HG02884 (cell line): ENCODE results near the gene AMDHD2.

Experiments
- ATAC-seq: cut with Tn5 transposase; IDR thresholded peaks from one replicate; pipeline ENCODE4 v1.9.1; 2021; ENCODE audit warnings: mild to moderate bottlenecking, moderate library complexity; ENCODE audit not compliant: unreplicated experiment

AMDHD2 gene

GRCh38 chr16:2482708-2483534, 37.2 kb upstream of the AMDHD2 start:
- ATAC-seq = no peak

- no peak for ATAC-seq
These were observed 36.0 kb upstream of the AMDHD2 start for GRCh38 chr16:2483939-2484897.

- no peak for ATAC-seq
These were observed 35.2 kb upstream of the AMDHD2 start for GRCh38 chr16:2484898-2485508.

GRCh38 chr16:2485811-2486507, 34.2 kb upstream of the AMDHD2 start:
- no peak for ATAC-seq

- ATAC-seq = no peak
These were observed 33.3 kb upstream of the AMDHD2 start for GRCh38 chr16:2486645-2487516.

GRCh38 chr16:2487517-2487842, 32.7 kb upstream of the AMDHD2 start:
- ATAC-seq = no peak

GRCh38 chr16:2487903-2488531, 32.2 kb upstream of the AMDHD2 start:
- no peak for ATAC-seq

GRCh38 chr16:2489581-2489980, 30.6 kb upstream of the AMDHD2 start:
- no peak for ATAC-seq

GRCh38 chr16:2490190-2491105, 29.7 kb upstream of the AMDHD2 start:
- no peak for ATAC-seq

GRCh38 chr16:2492292-2492691, 27.9 kb upstream of the AMDHD2 start:
- ATAC-seq = no peak

GRCh38 chr16:2493605-2494004, 26.6 kb upstream of the AMDHD2 start:
- ATAC-seq = no peak

GRCh38 chr16:2494616-2495015, 25.6 kb upstream of the AMDHD2 start:
- ATAC-seq = no peak

- no peak for ATAC-seq
These were observed 25.1 kb upstream of the AMDHD2 start for GRCh38 chr16:2495041-2495440.

- no peak for ATAC-seq
These were observed 23.7 kb upstream of the AMDHD2 start for GRCh38 chr16:2496223-2497115.

- no peak for ATAC-seq
These were observed 23.0 kb upstream of the AMDHD2 start for GRCh38 chr16:2497116-2497630.

- no peak for ATAC-seq
These were observed 22.3 kb upstream of the AMDHD2 start for GRCh38 chr16:2497695-2498484.
